IMR-90 (cell line): ENCODE data around the gene NDUFS7. TPM values are rescaled to one million over a fixed set of nuclear protein-coding genes. Genes with fewer than 3 reads are reported as not detected.
"Not testable (repeated sequence)": the region's sequence is repeated elsewhere in the genome, so short reads cannot be mapped to it uniquely, and the experiment has no call there.

Experiments
- ATAC-seq: fragments of 200-7000 bp; cut with Tn5 transposase; 2 replicates; pipeline ENCODE4 v1.9.1; 2020; ENCODE audit warnings: low read depth, mild to moderate bottlenecking, moderate library complexity
- BruUV-seq: library from RNA; stranded (reverse); fragments of 400-500 nt; replicated peaks from 2 replicates; lab custom pipeline; 2021; lab: Mats Ljungman, UMichigan
- CTCF ChIA-PET: fragments of 300-600 bp; formaldehyde crosslinking; extraction: SDS; loops from one replicate; lab custom pipeline; 2021; ENCODE audit warnings: antibody characterized with exemption; lab: Yijun Ruan, JAX
- POLR2A ChIA-PET: fragments of 300-600 bp; sonication (Branson Sonifier 250); formaldehyde crosslinking; loops from one replicate; lab custom pipeline; 2022; ENCODE audit warnings: antibody characterized with exemption; ENCODE audit not compliant: unreplicated experiment; lab: Charles Lee
- DNase-seq: peaks from one replicate; pipeline ENCODE4 v3.0.0; 2013
- H2AFZ ChIP-seq: replicated peaks from 2 replicates; pipeline ENCODE3; 2013; ENCODE audit warnings: low read length, mild to moderate bottlenecking; ENCODE audit not compliant: poor library complexity
- H2AK5ac ChIP-seq: 2 replicates; pipeline ENCODE4 v1.6.1; 2013; ENCODE audit warnings: low read depth, low read length, inconsistent platforms
- H2AK9ac ChIP-seq: replicated peaks from 2 replicates; pipeline ENCODE3; 2013; ENCODE audit warnings: mild to moderate bottlenecking, low read depth, low read length, moderate library complexity; ENCODE audit not compliant: poor library complexity
- H2BK120ac ChIP-seq: 2 replicates; pipeline ENCODE4 v1.6.1; 2013; ENCODE audit warnings: low read depth, low read length, inconsistent platforms
- H2BK15ac ChIP-seq: 3 replicates; pipeline ENCODE4 v1.6.1; 2013; ENCODE audit warnings: low read depth, low read length, inconsistent platforms
- H2BK20ac ChIP-seq: 2 replicates; pipeline ENCODE4 v1.6.1; 2013; ENCODE audit warnings: low read depth, mild to moderate bottlenecking, inconsistent platforms, low read length, moderate library complexity
- H2BK5ac ChIP-seq: 2 replicates; pipeline ENCODE4 v1.6.1; 2013; ENCODE audit warnings: mild to moderate bottlenecking, low read depth, low read length, inconsistent platforms; ENCODE audit not compliant: poor library complexity, severe bottlenecking
- H3K14ac ChIP-seq: replicated peaks from 2 replicates; pipeline ENCODE4 v1.6.1; 2013; ENCODE audit warnings: low read depth, low read length, inconsistent platforms
- H3K18ac ChIP-seq: 2 replicates; pipeline ENCODE4 v1.6.1; 2013; ENCODE audit warnings: low read depth, low read length, control low read depth
- H3K23ac ChIP-seq: 2 replicates; pipeline ENCODE4 v1.6.1; 2013; ENCODE audit warnings: low read depth, low read length, inconsistent platforms
- H3K27ac ChIP-seq: 2 replicates; pipeline ENCODE4 v1.5.1; 2013; ENCODE audit warnings: mild to moderate bottlenecking, control low read depth, low read length; ENCODE audit not compliant: insufficient read depth
- H3K27me3 ChIP-seq: 2 replicates; pipeline ENCODE4 v1.6.1; 2013; ENCODE audit warnings: low read length; ENCODE audit not compliant: control insufficient read depth, insufficient read depth
- H3K36me3 ChIP-seq: 2 replicates; pipeline ENCODE4 v1.6.1; 2013; ENCODE audit warnings: low read length, mixed read lengths; ENCODE audit not compliant: control insufficient read depth, insufficient read depth
- H3K4ac ChIP-seq: 2 replicates; pipeline ENCODE4 v1.6.1; 2013; ENCODE audit warnings: low read depth, low read length, inconsistent platforms
- H3K4me1 ChIP-seq: 2 replicates; pipeline ENCODE4 v1.6.1; 2013; ENCODE audit warnings: low read length, mixed read lengths; ENCODE audit not compliant: control insufficient read depth, insufficient read depth
- H3K4me2 ChIP-seq: 2 replicates; pipeline ENCODE4 v1.6.1; 2013; ENCODE audit warnings: low read depth, mild to moderate bottlenecking, control low read depth, low read length, moderate library complexity
- H3K4me3 ChIP-seq: 2 replicates; pipeline ENCODE4 v1.5.1; 2013; ENCODE audit warnings: low read depth, mild to moderate bottlenecking, control low read depth, low read length, moderate library complexity; ENCODE audit not compliant: insufficient read depth
- H3K56ac ChIP-seq: 2 replicates; pipeline ENCODE4 v1.6.1; 2013; ENCODE audit warnings: low read length, inconsistent platforms; ENCODE audit not compliant: insufficient read depth; ENCODE audit errors: extremely low read depth
- H3K79me1 ChIP-seq, 2 experiments: 2 replicates each; pipeline ENCODE4 v1.6.1; 2013; ENCODE audit warnings: low read length in 2 of 2, inconsistent platforms in 1 of 2, low read depth in 1 of 2
- H3K9ac ChIP-seq: 2 replicates; pipeline ENCODE4 v1.6.1; 2013; ENCODE audit warnings: low read depth, low read length, control low read depth
- H3K9me1 ChIP-seq: 2 replicates; pipeline ENCODE4 v1.6.1; 2013; ENCODE audit warnings: low read length, inconsistent platforms; ENCODE audit not compliant: insufficient read depth
- H3K9me3 ChIP-seq: 2 replicates; pipeline ENCODE4 v1.6.1; 2013; ENCODE audit warnings: low read length; ENCODE audit not compliant: control insufficient read depth, insufficient read depth
- H4K20me1 ChIP-seq: 2 replicates; pipeline ENCODE4 v1.6.1; 2013; ENCODE audit warnings: low read length, inconsistent platforms; ENCODE audit not compliant: insufficient read depth
- H4K5ac ChIP-seq: 2 replicates; pipeline ENCODE4 v1.6.1; 2013; ENCODE audit warnings: mild to moderate bottlenecking, low read depth, low read length, control low read depth
- H4K8ac ChIP-seq, 2 experiments: 2 replicates each; pipeline ENCODE4 v1.6.1; 2013; ENCODE audit warnings: low read depth in 2 of 2, low read length in 2 of 2, control low read depth in 1 of 2, inconsistent platforms in 1 of 2
- H4K91ac ChIP-seq: 2 replicates; pipeline ENCODE4 v1.6.1; 2013; ENCODE audit warnings: low read depth, low read length, inconsistent platforms; ENCODE audit not compliant: insufficient read depth
- WGBS, 2 experiments: methylation state at CpG; one replicate each; pipeline versions ENCODE4 v1.1.5 to v1.1.7; 2013; ENCODE audit warnings: missing lambda C conversion rate in 2 of 2; ENCODE audit not compliant: insufficient read length in 1 of 2; ENCODE audit errors: extremely low coverage in 2 of 2; 5-methylcytosine and 5-hydroxymethylcytosine counted together
- dilution Hi-C: fragments of 300-500 bp; cut with HindIII; formaldehyde crosslinking; loops from one replicate; pipeline ENCODE4 v1.14.3; 2018; ENCODE audit warnings: low sequenced_read_pairs; ENCODE audit not compliant: unreplicated experiment
- in situ Hi-C: fragments of 300-500 bp; cut with MboI; formaldehyde crosslinking; loops from 3 replicates; pipeline ENCODE4 v1.14.3; 2019; ENCODE audit warnings: low sequenced_read_pairs, inconsistent platforms, mixed read lengths
- intact Hi-C: fragments of 100-400 bp; cut with micrococcal nuclease; formaldehyde crosslinking; loops from 2 replicates; pipeline ENCODE4 v1.10.0; 2022
- polyA plus RNA-seq, 3 experiments: library from polyadenylated mRNA; depleted of rRNA; stranded (reverse); fragments of >200 nt; gene quantifications; 2 replicates each; pipeline ENCODE4 v1.2.3, GENCODE V29; 2012; ENCODE audit warnings: low replicate concordance in 1 of 3
- total RNA-seq: library from RNA; depleted of rRNA; stranded (reverse); fragments of >200 nt; gene quantifications from 2 replicates; pipeline ENCODE4 v1.2.3, GENCODE V29; 2012

NDUFS7 gene
- total and polyA plus RNA-seq, 2 of the 4 experiments (the other 2 are of a cell fraction) = 60.8 to 136 TPM

GRCh38 chr19:1420085-1420484 lies 36.4 kb downstream of the NDUFS7 start:
- H3K9me3 ChIP-seq, BruUV-seq, H3K9ac ChIP-seq, H2AK5ac ChIP-seq, CTCF ChIA-PET, H2BK15ac ChIP-seq, H4K91ac ChIP-seq, dilution Hi-C loops, H2BK20ac ChIP-seq, H4K5ac ChIP-seq, H3K23ac ChIP-seq, H3K4me3 ChIP-seq, POLR2A ChIA-PET, H3K27me3 ChIP-seq, H3K4me2 ChIP-seq, H2BK5ac ChIP-seq, in situ Hi-C loops, H3K4ac ChIP-seq, intact Hi-C loops, H2AK9ac ChIP-seq, H2BK120ac ChIP-seq, H2AFZ ChIP-seq, H3K27ac ChIP-seq, DNase-seq, H3K18ac ChIP-seq, ATAC-seq, H4K8ac ChIP-seq, H3K14ac ChIP-seq, H3K56ac ChIP-seq: not testable (repeated sequence)
- no CpG with 5 or more reads among the region's 43 CpGs for WGBS, 2 experiments
- Histone ChIP-seq H4K20me1 (peaks cover 91% of the 10 kb centered on the region), H3K4me1 (peaks cover 15% of the 10 kb centered on the region), H3K9me1 (peaks cover 19% of the 10 kb centered on the region), H3K79me1 (peaks cover 20 to 79% of the 10 kb centered on the region in 2 experiments), H3K36me3 (peaks cover 63% of the 10 kb centered on the region)
